22Rv1 (cell line): ENCODE results near the gene LATS2.

Experiments used
- ZFX ChIP-seq: fragments of 450-650 bp; IDR thresholded peaks from 2 replicates; pipeline ENCODE4 v1.6.1; 2017; ENCODE audit warnings: antibody characterized with exemption, borderline replicate concordance
- TF ChIP-seq, protein P1 (sequence below): fragments of 450-650 bp; IDR thresholded peaks from 2 replicates; pipeline ENCODE4 v1.5.1; 2017; ENCODE audit warnings: mild to moderate bottlenecking

DNA sequence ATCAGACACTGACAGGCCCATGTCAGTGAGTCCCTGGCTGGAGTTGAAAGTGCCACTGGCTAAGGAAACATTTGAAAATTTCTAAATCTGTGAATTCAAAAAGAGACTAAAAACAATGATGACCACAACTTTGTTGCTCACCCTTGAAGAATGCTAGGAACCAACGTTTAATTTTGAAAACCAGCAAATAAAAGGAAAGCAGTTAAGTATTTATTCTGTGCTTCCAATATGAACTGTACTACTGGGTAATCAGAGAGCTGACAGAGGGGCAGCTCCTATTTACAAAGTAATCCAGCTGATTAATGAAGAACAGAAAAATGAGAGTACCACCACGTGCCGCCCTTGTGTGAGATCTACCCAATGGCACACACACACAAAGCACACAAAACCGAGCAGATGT is 44.7 kb upstream of the LATS2 start:
- TF ChIP-seq, protein P1, sequence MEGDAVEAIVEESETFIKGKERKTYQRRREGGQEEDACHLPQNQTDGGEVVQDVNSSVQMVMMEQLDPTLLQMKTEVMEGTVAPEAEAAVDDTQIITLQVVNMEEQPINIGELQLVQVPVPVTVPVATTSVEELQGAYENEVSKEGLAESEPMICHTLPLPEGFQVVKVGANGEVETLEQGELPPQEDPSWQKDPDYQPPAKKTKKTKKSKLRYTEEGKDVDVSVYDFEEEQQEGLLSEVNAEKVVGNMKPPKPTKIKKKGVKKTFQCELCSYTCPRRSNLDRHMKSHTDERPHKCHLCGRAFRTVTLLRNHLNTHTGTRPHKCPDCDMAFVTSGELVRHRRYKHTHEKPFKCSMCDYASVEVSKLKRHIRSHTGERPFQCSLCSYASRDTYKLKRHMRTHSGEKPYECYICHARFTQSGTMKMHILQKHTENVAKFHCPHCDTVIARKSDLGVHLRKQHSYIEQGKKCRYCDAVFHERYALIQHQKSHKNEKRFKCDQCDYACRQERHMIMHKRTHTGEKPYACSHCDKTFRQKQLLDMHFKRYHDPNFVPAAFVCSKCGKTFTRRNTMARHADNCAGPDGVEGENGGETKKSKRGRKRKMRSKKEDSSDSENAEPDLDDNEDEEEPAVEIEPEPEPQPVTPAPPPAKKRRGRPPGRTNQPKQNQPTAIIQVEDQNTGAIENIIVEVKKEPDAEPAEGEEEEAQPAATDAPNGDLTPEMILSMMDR = no peak
- no peak for TF ChIP-seq ZFX
